OCI-LY7 (cell line): ENCODE measurements around the gene CLSTN3.

Source experiments
- EZH2phosphoT487 ChIP-seq: fragments of 200-600 bp; sonication (generic); IDR thresholded peaks from 2 replicates; pipeline ENCODE4 v1.6.1; 2018; ENCODE audit warnings: low read depth, borderline replicate concordance, mild to moderate bottlenecking, mixed run types, antibody characterized with exemption, low read length, moderate library complexity, mixed read lengths
- TF ChIP-seq, protein P1 (sequence below): fragments of 200-600 bp; sonication (generic); conservative IDR thresholded peaks from 2 replicates; pipeline ENCODE4 v1.5.1; 2014; ENCODE audit warnings: mild to moderate bottlenecking, antibody characterized with exemption, low read length, moderate library complexity, mixed read lengths

DNA sequence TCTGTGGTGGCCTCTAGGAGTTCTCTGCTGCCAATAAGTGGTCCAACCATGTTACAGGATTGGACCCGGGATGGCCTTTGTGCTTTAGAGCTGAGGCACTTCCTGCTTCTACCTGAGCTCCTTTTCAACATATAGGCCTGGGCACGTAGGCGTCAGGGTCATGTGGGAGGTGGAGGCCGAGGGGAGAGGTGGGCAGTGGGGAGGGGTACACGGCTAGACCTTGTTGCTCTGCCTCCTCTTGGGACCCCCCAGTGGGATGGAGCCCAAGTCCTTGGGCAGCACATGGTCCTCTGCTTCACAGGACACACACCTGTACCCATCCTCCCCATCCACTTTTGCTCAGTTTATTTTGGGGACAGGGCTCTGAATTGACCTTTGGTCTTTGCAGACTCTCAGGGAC, 8.8 kb upstream of the CLSTN3 start:
- TF ChIP-seq, protein P1, sequence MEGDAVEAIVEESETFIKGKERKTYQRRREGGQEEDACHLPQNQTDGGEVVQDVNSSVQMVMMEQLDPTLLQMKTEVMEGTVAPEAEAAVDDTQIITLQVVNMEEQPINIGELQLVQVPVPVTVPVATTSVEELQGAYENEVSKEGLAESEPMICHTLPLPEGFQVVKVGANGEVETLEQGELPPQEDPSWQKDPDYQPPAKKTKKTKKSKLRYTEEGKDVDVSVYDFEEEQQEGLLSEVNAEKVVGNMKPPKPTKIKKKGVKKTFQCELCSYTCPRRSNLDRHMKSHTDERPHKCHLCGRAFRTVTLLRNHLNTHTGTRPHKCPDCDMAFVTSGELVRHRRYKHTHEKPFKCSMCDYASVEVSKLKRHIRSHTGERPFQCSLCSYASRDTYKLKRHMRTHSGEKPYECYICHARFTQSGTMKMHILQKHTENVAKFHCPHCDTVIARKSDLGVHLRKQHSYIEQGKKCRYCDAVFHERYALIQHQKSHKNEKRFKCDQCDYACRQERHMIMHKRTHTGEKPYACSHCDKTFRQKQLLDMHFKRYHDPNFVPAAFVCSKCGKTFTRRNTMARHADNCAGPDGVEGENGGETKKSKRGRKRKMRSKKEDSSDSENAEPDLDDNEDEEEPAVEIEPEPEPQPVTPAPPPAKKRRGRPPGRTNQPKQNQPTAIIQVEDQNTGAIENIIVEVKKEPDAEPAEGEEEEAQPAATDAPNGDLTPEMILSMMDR, result no peak
- TF ChIP-seq EZH2phosphoT487, result no peak
